ENCODE data around the gene KCTD21.

GRCh38 chr11:78151804-78152203 lies 36.6 kb downstream of the KCTD21 start:
- no peak for TF ChIP-seq POLR2A (IDR thresholded peaks at IDR 0.05)
- TF ChIP-seq, protein P1, sequence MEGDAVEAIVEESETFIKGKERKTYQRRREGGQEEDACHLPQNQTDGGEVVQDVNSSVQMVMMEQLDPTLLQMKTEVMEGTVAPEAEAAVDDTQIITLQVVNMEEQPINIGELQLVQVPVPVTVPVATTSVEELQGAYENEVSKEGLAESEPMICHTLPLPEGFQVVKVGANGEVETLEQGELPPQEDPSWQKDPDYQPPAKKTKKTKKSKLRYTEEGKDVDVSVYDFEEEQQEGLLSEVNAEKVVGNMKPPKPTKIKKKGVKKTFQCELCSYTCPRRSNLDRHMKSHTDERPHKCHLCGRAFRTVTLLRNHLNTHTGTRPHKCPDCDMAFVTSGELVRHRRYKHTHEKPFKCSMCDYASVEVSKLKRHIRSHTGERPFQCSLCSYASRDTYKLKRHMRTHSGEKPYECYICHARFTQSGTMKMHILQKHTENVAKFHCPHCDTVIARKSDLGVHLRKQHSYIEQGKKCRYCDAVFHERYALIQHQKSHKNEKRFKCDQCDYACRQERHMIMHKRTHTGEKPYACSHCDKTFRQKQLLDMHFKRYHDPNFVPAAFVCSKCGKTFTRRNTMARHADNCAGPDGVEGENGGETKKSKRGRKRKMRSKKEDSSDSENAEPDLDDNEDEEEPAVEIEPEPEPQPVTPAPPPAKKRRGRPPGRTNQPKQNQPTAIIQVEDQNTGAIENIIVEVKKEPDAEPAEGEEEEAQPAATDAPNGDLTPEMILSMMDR (IDR thresholded peaks at IDR 0.05): no peak
